ENCODE measurements around the gene OR1S2.

The OR1S2 gene

DNA sequence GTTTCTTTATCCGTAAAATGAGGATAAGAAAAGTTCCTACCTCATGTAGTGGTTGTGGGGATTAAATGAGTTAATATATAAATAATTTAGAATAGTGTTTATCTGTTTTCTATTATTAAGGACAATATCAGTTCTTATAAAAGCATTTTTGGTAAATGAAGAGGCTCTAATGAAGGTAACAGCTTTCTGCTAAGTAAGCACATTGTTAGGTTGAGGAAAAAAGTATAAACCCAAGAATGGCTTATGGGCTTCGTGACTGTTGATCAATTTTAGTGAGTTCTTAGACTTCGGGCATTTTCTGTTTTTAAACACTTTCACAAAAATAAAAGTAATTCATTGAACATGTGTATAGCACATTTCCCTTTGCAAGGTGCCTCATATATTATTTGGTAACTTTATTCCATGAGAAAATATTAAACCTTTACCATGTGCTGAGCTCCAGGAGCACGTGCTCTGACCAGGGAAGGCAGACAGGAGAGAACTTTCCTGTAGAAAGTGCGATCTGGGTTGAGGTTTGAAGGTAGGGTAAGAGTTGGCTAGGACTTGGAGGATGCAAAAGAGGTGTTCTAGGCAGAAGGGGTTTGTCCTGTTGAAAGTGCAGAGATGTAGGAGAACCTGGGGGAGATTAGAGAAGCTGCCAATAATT lies 26.4 kb downstream of the OR1S2 start:
- Histone ChIP-seq H3K27me3 (ENCODE audit: insufficient read depth, low read length, poor library complexity) (peaks cover 6% of the 10 kb centered on the region), H2AFZ (ENCODE audit: low read depth, low read length) (no peak overlapping the region), H3K27ac (ENCODE audit: low read length) (no peak overlapping the region), H4K20me1 (ENCODE audit: insufficient read depth, low read length) (no peaks in the 10 kb centered on the region), H3K9me3 (ENCODE audit: insufficient read depth, low read length, severe bottlenecking) (no peaks in the 10 kb centered on the region), H3K36me3 (ENCODE audit: insufficient read depth, low read length) (no peaks in the 10 kb centered on the region), H3K9ac (ENCODE audit: low read depth, low read length) (no peak overlapping the region), H3K4me3 (ENCODE audit: low read depth in 1 of 2, low read length in 2 of 2) (no peak overlapping the region), H3K4me2 (ENCODE audit: insufficient read depth, low read length) (no peak overlapping the region), H3K4me1 (ENCODE audit: insufficient read depth, low read length) (no peaks in the 10 kb centered on the region), H3K79me2 (ENCODE audit: insufficient read depth, low read length) (no peaks in the 10 kb centered on the region)
- TF ChIP-seq EZH2 (IDR thresholded peaks at IDR 0.05; ENCODE audit: borderline replicate concordance, low read depth, low read length, severe bottlenecking): no peak
- no peak for DNase-seq
- ATAC-seq (ENCODE audit: insufficient read depth, low read depth): no peak

DNA sequence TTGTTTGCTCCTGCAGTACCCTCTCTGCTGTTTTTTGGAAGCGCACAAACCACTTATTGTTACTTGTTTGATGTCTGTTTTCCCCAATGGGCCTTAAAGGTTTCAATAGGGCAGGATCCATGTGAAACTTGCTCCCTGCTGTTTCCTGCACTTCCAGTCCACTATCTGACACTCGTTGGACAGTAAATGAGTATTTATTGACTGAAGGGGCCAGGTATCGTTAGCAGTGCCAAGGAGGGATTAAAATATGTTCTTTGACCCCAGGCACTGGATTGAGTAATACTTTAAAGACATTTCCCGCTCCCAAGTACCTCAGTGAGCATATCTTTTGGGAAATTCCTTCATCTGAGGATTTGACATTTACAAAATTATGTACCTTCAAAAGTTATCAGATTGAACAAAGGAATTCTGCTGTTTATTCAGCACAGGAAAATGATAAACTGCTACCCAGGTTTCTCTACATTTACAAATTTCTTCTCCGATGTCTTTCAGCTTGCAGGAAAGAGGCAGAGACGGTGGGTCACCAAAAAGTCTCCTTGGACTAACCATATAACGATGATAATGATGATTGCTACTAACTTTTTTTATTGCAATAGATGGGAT lies 38.3 kb downstream of the OR1S2 start:
- Histone ChIP-seq H3K36me3 (ENCODE audit: insufficient read depth, low read length) (no peaks in the 10 kb centered on the region), H3K4me1 (ENCODE audit: insufficient read depth, low read length) (no peaks in the 10 kb centered on the region), H3K27ac (ENCODE audit: low read length) (no peak overlapping the region), H3K4me3 (ENCODE audit: low read depth in 1 of 2, low read length in 2 of 2) (no peak overlapping the region), H3K4me2 (ENCODE audit: insufficient read depth, low read length) (no peak overlapping the region), H4K20me1 (ENCODE audit: insufficient read depth, low read length) (no peaks in the 10 kb centered on the region), H3K9ac (ENCODE audit: low read depth, low read length) (no peak overlapping the region), H3K27me3 (ENCODE audit: insufficient read depth, low read length, poor library complexity) (peaks cover 5% of the 10 kb centered on the region), H3K79me2 (ENCODE audit: insufficient read depth, low read length) (no peaks in the 10 kb centered on the region), H3K9me3 (ENCODE audit: insufficient read depth, low read length, severe bottlenecking) (no peaks in the 10 kb centered on the region), H2AFZ (ENCODE audit: low read depth, low read length) (no peak overlapping the region)
- ATAC-seq (ENCODE audit: insufficient read depth, low read depth) (no peak), DNase-seq (no peak)
- TF ChIP-seq, protein P1, sequence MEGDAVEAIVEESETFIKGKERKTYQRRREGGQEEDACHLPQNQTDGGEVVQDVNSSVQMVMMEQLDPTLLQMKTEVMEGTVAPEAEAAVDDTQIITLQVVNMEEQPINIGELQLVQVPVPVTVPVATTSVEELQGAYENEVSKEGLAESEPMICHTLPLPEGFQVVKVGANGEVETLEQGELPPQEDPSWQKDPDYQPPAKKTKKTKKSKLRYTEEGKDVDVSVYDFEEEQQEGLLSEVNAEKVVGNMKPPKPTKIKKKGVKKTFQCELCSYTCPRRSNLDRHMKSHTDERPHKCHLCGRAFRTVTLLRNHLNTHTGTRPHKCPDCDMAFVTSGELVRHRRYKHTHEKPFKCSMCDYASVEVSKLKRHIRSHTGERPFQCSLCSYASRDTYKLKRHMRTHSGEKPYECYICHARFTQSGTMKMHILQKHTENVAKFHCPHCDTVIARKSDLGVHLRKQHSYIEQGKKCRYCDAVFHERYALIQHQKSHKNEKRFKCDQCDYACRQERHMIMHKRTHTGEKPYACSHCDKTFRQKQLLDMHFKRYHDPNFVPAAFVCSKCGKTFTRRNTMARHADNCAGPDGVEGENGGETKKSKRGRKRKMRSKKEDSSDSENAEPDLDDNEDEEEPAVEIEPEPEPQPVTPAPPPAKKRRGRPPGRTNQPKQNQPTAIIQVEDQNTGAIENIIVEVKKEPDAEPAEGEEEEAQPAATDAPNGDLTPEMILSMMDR (IDR thresholded peaks at IDR 0.05; ENCODE audit: borderline replicate concordance, extremely low read depth, low read length, poor library complexity, severe bottlenecking): no peak
- no peak for TF ChIP-seq EZH2 (IDR thresholded peaks at IDR 0.05; ENCODE audit: borderline replicate concordance, low read depth, low read length, severe bottlenecking)

DNA sequence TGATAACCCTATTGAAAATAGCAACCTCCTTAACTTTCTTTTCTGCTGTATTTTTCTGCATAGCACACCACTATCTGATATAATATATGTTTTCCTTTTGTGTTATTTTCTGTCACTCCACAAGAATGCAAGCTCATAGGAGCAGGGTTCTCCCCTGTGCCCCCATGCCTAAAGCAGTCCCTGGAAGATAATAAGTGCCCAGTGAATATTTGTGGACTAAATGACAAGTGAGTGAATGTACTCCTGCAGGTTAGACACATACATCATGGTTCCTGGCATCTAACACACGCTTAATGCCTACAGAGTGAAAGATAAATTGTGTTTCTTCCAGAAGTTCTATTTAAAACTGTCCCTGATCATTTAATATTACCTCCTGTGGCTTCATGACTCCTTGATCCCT lies 39.0 kb downstream of the OR1S2 start:
- no peak for DNase-seq
- Histone ChIP-seq H3K4me2 (ENCODE audit: insufficient read depth, low read length) (no peak overlapping the region), H3K9me3 (ENCODE audit: insufficient read depth, low read length, severe bottlenecking) (no peaks in the 10 kb centered on the region), H3K4me1 (ENCODE audit: insufficient read depth, low read length) (no peaks in the 10 kb centered on the region), H3K4me3 (ENCODE audit: low read depth in 1 of 2, low read length in 2 of 2) (no peak overlapping the region), H4K20me1 (ENCODE audit: insufficient read depth, low read length) (no peaks in the 10 kb centered on the region), H3K79me2 (ENCODE audit: insufficient read depth, low read length) (no peaks in the 10 kb centered on the region), H3K36me3 (ENCODE audit: insufficient read depth, low read length) (no peaks in the 10 kb centered on the region), H2AFZ (ENCODE audit: low read depth, low read length) (no peak overlapping the region), H3K9ac (ENCODE audit: low read depth, low read length) (no peak overlapping the region), H3K27me3 (ENCODE audit: insufficient read depth, low read length, poor library complexity) (peaks cover 5% of the 10 kb centered on the region), H3K27ac (ENCODE audit: low read length) (no peak overlapping the region)
- TF ChIP-seq, protein P1 (IDR thresholded peaks at IDR 0.05; ENCODE audit: borderline replicate concordance, extremely low read depth, low read length, poor library complexity, severe bottlenecking): no peak
- TF ChIP-seq EZH2 (IDR thresholded peaks at IDR 0.05; ENCODE audit: borderline replicate concordance, low read depth, low read length, severe bottlenecking): no peak
- ATAC-seq (ENCODE audit: insufficient read depth, low read depth): no peak

DNA sequence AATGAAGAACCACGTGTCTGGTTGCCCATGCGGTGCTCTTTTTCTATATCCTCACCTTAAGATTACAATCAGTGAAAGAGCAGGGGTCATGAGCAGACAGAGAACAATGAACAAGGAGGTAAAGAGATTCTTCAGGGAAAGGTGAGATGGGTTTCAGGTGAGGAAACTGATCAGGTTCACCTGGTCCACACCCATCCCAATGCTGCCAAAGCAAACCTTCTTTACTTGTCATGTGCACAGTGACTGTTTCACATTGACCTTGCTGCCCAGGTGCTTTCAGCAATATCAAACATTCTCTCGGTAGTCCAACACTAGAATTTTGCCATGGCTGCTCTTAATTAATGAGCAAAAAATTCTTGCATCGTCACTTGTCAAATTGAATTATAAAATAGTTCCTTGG lies 39.6 kb downstream of the OR1S2 start:
- no peak overlapping the region for H3K27ac ChIP-seq (ENCODE audit: low read length)
- no peak for ATAC-seq (ENCODE audit: insufficient read depth, low read depth)

More for the DNA sequence above, 39.6 kb downstream of the OR1S2 start:
- TF ChIP-seq, protein P1 (IDR thresholded peaks at IDR 0.05; ENCODE audit: borderline replicate concordance, extremely low read depth, low read length, poor library complexity, severe bottlenecking): no peak
- no peak for TF ChIP-seq EZH2 (IDR thresholded peaks at IDR 0.05; ENCODE audit: borderline replicate concordance, low read depth, low read length, severe bottlenecking)
- Histone ChIP-seq H3K4me1 (ENCODE audit: insufficient read depth, low read length) (no peaks in the 10 kb centered on the region), H3K4me2 (ENCODE audit: insufficient read depth, low read length) (no peak overlapping the region), H3K79me2 (ENCODE audit: insufficient read depth, low read length) (no peaks in the 10 kb centered on the region), H4K20me1 (ENCODE audit: insufficient read depth, low read length) (no peaks in the 10 kb centered on the region), H3K36me3 (ENCODE audit: insufficient read depth, low read length) (no peaks in the 10 kb centered on the region), H3K9ac (ENCODE audit: low read depth, low read length) (no peak overlapping the region), H3K4me3 (ENCODE audit: low read depth in 1 of 2, low read length in 2 of 2) (no peak overlapping the region), H2AFZ (ENCODE audit: low read depth, low read length) (no peak overlapping the region), H3K9me3 (ENCODE audit: insufficient read depth, low read length, severe bottlenecking) (no peaks in the 10 kb centered on the region), H3K27me3 (ENCODE audit: insufficient read depth, low read length, poor library complexity) (peaks cover 5% of the 10 kb centered on the region)
- no peak for DNase-seq

Data from DND-41 (cell line).